HUES48 (cell line): ENCODE data around the gene PPDPF.

Experiments used
- H3K27ac ChIP-seq: one replicate; pipeline ENCODE4 v1.7.0; 2013; ENCODE audit warnings: low read depth, low read length, inconsistent platforms
- H3K27me3 ChIP-seq: 2 replicates; pipeline ENCODE4 v1.6.1; 2013; ENCODE audit warnings: mild to moderate bottlenecking, low read length; ENCODE audit not compliant: control insufficient read depth, insufficient read depth
- H3K36me3 ChIP-seq: 2 replicates; pipeline ENCODE4 v1.6.1; 2013; ENCODE audit warnings: low read length; ENCODE audit not compliant: control insufficient read depth, insufficient read depth
- H3K4me1 ChIP-seq: 2 replicates; pipeline ENCODE4 v1.6.1; 2013; ENCODE audit warnings: mild to moderate bottlenecking, low read length; ENCODE audit not compliant: control insufficient read depth, insufficient read depth
- H3K4me3 ChIP-seq: 2 replicates; pipeline ENCODE4 v1.5.1; 2013; ENCODE audit warnings: mild to moderate bottlenecking, low read depth, low read length
- H3K9ac ChIP-seq: 2 replicates; pipeline ENCODE4 v1.6.1; 2013; ENCODE audit warnings: mild to moderate bottlenecking, low read depth, low read length, moderate library complexity
- H3K9me3 ChIP-seq: 2 replicates; pipeline ENCODE4 v1.6.1; 2013; ENCODE audit warnings: low read length; ENCODE audit not compliant: control insufficient read depth, insufficient read depth

PPDPF gene

GRCh38 chr20:63545814-63546213, 25.2 kb downstream of the PPDPF start:
- H3K36me3 ChIP-seq, result no peaks in the 10 kb centered on the region
- no peak overlapping the region for H3K4me3 ChIP-seq
- H3K27me3 ChIP-seq, result no peaks in the 10 kb centered on the region
- H3K9me3 ChIP-seq, result no peaks in the 10 kb centered on the region
- H3K4me1 ChIP-seq, result peaks cover 18% of the 10 kb centered on the region; the same call in 1 of the 2 replicates
- no peak overlapping the region for H3K9ac ChIP-seq
- H3K27ac ChIP-seq, result no peak overlapping the region

DNA sequence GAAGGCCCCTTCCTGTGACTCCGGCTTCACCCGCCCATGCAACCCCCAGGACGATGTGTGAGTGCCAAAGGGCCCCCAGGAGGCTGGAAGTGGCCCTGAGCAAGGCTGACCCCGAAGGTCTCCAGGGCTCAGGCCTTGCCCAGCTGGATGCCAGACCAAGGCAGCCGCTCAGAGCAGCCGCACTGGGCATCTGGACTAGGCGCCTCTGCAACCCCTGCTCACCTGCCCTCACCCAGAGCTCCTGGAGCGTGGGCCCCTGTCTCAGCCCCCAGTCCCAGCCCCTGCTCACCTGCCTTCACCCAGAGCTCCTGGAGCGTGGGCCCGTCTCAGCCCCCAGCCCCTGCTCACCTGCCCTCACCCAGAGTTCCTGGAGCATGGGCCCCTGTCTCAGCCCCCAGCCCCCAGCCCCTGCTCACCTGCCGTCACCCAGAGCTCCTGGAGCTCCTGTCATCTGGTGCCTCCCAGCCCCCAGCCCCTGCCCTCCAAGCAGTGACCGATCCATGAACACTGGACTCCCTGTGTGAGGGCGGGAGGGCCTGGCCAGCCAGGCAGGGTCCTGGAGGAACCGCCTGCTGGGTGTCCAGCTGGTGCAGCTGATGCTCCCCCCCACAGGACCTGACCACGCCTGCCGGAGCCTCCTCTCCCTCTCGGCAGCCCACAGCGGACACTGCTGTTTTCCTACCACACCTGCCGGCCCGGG, 25.8 kb downstream of the PPDPF start:
- Histone ChIP-seq H3K4me3 (no peak overlapping the region), H3K4me1 (peaks cover 18% of the 10 kb centered on the region; the same call in 1 of the 2 replicates), H3K9me3 (no peaks in the 10 kb centered on the region), H3K36me3 (no peaks in the 10 kb centered on the region), H3K9ac (no peak overlapping the region), H3K27me3 (no peaks in the 10 kb centered on the region), H3K27ac (no peak overlapping the region)

GRCh38 chr20:63546956-63547724, 26.6 kb downstream of the PPDPF start:
- Histone ChIP-seq H3K27ac (no peak overlapping the region), H3K27me3 (no peaks in the 10 kb centered on the region), H3K36me3 (no peaks in the 10 kb centered on the region), H3K4me3 (no peak overlapping the region), H3K9me3 (no peaks in the 10 kb centered on the region), H3K4me1 (peaks cover 20% of the 10 kb centered on the region), H3K9ac (no peak overlapping the region)

DNA sequence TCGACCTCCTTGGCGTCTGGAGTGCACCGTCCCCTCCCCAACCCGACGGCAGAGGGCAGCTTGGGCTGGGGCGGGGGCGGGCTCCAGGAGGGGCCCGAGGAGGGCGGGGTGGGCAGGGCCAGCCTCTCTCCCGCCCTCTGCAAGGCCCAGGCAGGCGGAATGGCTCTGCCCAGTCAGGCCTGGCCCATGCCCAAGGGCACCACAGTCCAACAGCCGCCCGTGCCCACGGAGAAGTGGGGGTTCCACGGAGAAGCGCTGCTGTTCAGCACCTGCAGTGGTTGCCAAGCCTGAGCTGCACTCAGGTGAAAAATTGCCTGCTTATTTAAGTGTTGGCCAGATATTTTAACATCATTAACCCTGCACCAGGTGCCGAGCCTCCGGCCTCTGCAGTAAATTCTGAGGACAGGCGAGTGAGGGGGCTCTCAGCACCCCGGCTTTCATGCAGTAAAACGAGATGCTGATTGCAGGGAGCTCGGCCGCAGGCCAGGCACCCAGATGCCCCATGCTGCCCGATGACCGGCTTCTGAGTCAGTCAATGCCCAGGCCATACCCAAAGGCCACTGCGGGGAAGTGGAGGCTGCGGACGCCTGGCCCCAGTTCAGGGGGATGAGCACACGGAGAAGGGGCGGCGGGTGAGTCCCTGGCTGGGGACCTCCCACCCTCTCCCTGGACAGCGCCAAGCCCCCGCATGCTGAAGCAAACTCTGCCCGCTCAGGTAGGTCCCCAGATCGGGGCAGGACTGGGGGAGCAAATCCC, 27.3 kb downstream of the PPDPF start, which contains the start of gene SRMS:
SRMS (minus strand) TSS at position 25 of the 756 bp plus-strand sequence. CDS start 286 bp downstream, outside the sequence.
- Histone ChIP-seq H3K9ac (no peak within 1 kb of the TSS), H3K4me1 (peaks cover 28% of the 10 kb centered on the region), H3K4me3 (no peak within 1 kb of the TSS), H3K36me3 (no peaks in the 10 kb centered on the region), H3K27me3 (no peaks in the 10 kb centered on the region), H3K27ac (no peak within 1 kb of the TSS), H3K9me3 (no peaks in the 10 kb centered on the region)

GRCh38 chr20:63548542-63548941, 28.0 kb downstream of the PPDPF start:
- no peak overlapping the region for H3K27ac ChIP-seq
- H3K4me3 ChIP-seq, result no peak overlapping the region
- H3K27me3 ChIP-seq, result no peaks in the 10 kb centered on the region
- H3K36me3 ChIP-seq, result no peaks in the 10 kb centered on the region
- peaks cover 30% of the 10 kb centered on the region for H3K4me1 ChIP-seq
- H3K9ac ChIP-seq, result no peak overlapping the region
- H3K9me3 ChIP-seq, result no peaks in the 10 kb centered on the region

- H3K4me1 ChIP-seq, result peaks cover 30% of the 10 kb centered on the region
- no peaks in the 10 kb centered on the region for H3K27me3 ChIP-seq
- H3K9ac ChIP-seq, result no peak overlapping the region
These were observed 28.5 kb downstream of the PPDPF start for GRCh38 chr20:63549019-63549418.

DNA sequence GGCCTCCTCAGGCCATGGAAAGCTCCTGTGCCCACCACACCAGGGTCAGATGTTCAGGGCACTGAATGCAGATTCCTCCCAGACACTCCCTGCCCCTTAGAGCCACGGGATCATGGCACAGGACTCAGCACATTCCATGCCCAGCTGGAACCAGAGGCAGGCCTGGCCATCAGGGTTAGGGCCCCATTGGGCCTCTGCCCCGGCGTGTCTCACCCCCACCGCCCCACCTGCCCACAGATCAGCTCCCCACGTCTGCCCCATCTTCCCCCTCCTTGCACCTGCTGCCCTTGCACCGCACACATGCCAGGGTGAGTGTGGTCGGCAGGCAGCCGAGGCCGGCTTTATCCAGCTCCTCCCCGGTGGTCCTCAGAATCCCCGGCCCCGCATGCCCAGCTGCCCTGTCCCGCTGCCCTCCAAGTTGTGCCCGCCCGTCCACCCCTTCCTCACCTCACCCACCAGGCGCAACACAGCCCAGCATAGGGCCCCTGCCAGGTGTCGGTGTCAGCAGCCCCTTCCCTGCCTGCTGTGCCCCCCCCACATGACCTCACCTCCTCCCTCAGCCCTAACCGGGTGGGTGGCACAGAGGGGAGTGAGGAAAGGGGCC, 29.2 kb downstream of the PPDPF start:
- no peak overlapping the region for H3K9ac ChIP-seq
- no peaks in the 10 kb centered on the region for H3K9me3 ChIP-seq
- H3K4me1 ChIP-seq, result peaks cover 35% of the 10 kb centered on the region
- no peaks in the 10 kb centered on the region for H3K36me3 ChIP-seq
- H3K27me3 ChIP-seq, result no peaks in the 10 kb centered on the region
- no peak overlapping the region for H3K4me3 ChIP-seq
- H3K27ac ChIP-seq, result no peak overlapping the region

More at GRCh38 chr20:63549019-63549418, 28.5 kb downstream of the PPDPF start:
- Histone ChIP-seq H3K27ac (no peak overlapping the region), H3K9me3 (no peaks in the 10 kb centered on the region), H3K36me3 (no peaks in the 10 kb centered on the region), H3K4me3 (no peak overlapping the region)

GRCh38 chr20:63551068-63551467, 30.5 kb downstream of the PPDPF start:
- Histone ChIP-seq H3K4me1 (peaks cover 35% of the 10 kb centered on the region), H3K27ac (no peak overlapping the region), H3K9ac (no peak overlapping the region), H3K4me3 (no peak overlapping the region), H3K9me3 (no peaks in the 10 kb centered on the region), H3K27me3 (no peaks in the 10 kb centered on the region), H3K36me3 (no peaks in the 10 kb centered on the region)

- Histone ChIP-seq H3K36me3 (no peaks in the 10 kb centered on the region), H3K4me3 (peak overlapping the region; percentile 51), H3K9ac (peak overlapping the region; percentile 16; the same call in 1 of the 2 replicates), H3K4me1 (peaks cover 29% of the 10 kb centered on the region), H3K9me3 (no peaks in the 10 kb centered on the region), H3K27me3 (no peaks in the 10 kb centered on the region), H3K27ac (peak overlapping the region; percentile 77)
These were observed 32.1 kb downstream of the PPDPF start for GRCh38 chr20:63552481-63553249.
